ENCODE results near the gene TDRD7. TPM values are rescaled to one million over a fixed set of nuclear protein-coding genes. Genes with fewer than 3 reads are reported as not detected.
A peak's percentile ranks its signal among the peaks of the same experiment; 100 is the strongest.

TDRD7 gene
- total and polyA plus RNA-seq, 9 of the 15 experiments (the other 6 are each of a cell fraction or from before 2014, with no cell fraction given), result 2.2 to 7.7 (median 5.2) TPM

- TF ChIP-seq HMBOX1 (IDR thresholded peaks at IDR 0.05) (no peak), TBP (optimal IDR thresholded peaks at IDR 0.05; ENCODE audit: low read depth, low read length) (peak; percentile 53), SETDB1 (IDR thresholded peaks at IDR 0.05; ENCODE audit: low read length) (no peak), ZNF134 (CRISPR knock-in tag; conservative IDR thresholded peaks at IDR 0.05) (peak; percentile 93), HDAC8 (tag; IDR thresholded peaks at IDR 0.05) (no peak), MCM3 (IDR thresholded peaks at IDR 0.05) (no peak), CBX1 (IDR thresholded peaks at IDR 0.05; ENCODE audit: low read depth) (peak; percentile 81; the same call in 1 of the 2 replicates), TAL1 (IDR thresholded peaks at IDR 0.05) (no peak), ZSCAN29 (IDR thresholded peaks at IDR 0.05) (no peak), ZBTB11 (CRISPR knock-in tag; IDR thresholded peaks at IDR 0.05) (peak in 1 of 3 experiments; percentile 66; a peak in 2 of 6 replicates), ZNF395 (CRISPR knock-in tag; IDR thresholded peaks at IDR 0.05) (peak; percentile 76; the same call in 1 of the 2 replicates), TAF7 (tag; IDR thresholded peaks at IDR 0.05) (no peak), HMGN3 (IDR thresholded peaks at IDR 0.05; ENCODE audit: borderline replicate concordance, extremely low read depth, insufficient read length, low read depth, low read length) (peak; percentile 75), PTRF (tag; IDR thresholded peaks at IDR 0.05) (no peak), ZBTB1 (CRISPR knock-in tag; IDR thresholded peaks at IDR 0.05; ENCODE audit: borderline replicate concordance, low read depth) (no peak; the same call in 1 of the 2 replicates), RBM22 (IDR thresholded peaks at IDR 0.05; ENCODE audit: low read depth, low read length, poor library complexity, severe bottlenecking) (no peak), ZNF592 (IDR thresholded peaks at IDR 0.05) (peak; percentile 70; the same call in 1 of the 2 replicates)
Observed at GRCh38 chr9:97411789-97412625, at the start of gene TDRD7 (continued).

Data from K562 (cell line).